Fibroblast of mammary gland (primary cell): Measurements from ENCODE around the gene SCN4B.

ENCODE experiments used
- DNase-seq: peaks from one replicate; pipeline ENCODE4 v3.0.0-alpha.2; 2010; ENCODE audit warnings: low read depth
- H3K4me3 ChIP-seq: 2 replicates; pipeline ENCODE4 v1.5.1; 2011; ENCODE audit warnings: low read depth, mild to moderate bottlenecking, low read length, moderate library complexity; ENCODE audit not compliant: control insufficient read depth
- TF ChIP-seq, protein P1 (sequence below): conservative IDR thresholded peaks from 2 replicates; pipeline ENCODE4 v1.5.1; 2011; ENCODE audit warnings: low read depth, low read length, inconsistent platforms; ENCODE audit not compliant: control insufficient read depth, insufficient read depth

The SCN4B gene

DNA sequence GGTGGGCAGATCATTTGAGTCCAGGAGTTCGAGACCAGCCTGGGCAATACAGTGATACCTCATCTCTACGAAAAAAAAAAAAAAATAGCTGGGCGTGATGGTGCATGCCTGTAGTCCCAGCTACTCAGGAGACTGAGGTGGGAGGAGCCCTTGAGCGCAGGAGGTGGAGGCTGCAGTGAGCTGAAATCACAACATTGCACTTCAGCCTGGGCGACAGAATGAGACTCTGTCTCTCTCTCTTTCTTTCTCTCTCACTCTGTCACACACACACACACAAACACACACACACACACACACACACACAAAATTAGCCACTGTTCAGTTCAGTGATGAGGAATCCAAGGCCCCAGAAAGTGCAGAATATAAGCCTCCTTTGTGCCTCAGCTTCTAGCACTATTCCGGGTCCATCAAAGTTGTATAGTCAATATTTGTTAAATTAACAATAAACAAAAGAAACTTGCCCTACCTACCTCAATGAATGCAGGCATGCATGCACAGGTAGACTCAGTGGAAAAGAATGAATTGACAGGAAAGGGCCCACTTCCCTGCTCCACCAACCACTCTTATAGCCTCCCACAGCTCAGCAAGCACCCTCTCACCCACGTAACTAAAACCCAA is 62.0 kb downstream of the SCN4B start:
- TF ChIP-seq, protein P1, sequence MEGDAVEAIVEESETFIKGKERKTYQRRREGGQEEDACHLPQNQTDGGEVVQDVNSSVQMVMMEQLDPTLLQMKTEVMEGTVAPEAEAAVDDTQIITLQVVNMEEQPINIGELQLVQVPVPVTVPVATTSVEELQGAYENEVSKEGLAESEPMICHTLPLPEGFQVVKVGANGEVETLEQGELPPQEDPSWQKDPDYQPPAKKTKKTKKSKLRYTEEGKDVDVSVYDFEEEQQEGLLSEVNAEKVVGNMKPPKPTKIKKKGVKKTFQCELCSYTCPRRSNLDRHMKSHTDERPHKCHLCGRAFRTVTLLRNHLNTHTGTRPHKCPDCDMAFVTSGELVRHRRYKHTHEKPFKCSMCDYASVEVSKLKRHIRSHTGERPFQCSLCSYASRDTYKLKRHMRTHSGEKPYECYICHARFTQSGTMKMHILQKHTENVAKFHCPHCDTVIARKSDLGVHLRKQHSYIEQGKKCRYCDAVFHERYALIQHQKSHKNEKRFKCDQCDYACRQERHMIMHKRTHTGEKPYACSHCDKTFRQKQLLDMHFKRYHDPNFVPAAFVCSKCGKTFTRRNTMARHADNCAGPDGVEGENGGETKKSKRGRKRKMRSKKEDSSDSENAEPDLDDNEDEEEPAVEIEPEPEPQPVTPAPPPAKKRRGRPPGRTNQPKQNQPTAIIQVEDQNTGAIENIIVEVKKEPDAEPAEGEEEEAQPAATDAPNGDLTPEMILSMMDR: no peak
- no peak overlapping the region for H3K4me3 ChIP-seq
- DNase-seq: no peak

DNA sequence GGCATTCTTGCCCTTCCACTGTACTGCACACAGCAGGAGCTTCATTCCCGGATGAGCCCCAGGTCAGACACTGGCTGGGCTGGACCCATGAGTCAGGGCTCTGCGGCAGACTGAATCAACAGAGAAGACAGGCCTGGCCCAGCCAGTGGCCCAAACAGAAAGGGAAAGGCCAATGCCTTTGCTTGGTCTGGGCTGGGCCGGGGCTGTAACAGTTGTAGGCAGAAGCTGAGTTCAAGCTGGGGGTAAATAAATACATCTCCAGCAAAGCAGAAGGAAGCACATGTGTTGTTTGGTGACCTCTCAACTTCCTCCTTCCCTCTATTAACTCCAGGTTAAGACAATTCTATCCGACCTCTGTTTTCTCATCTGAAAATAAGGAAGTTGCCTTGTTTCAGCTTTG is 64.1 kb downstream of the SCN4B start:
- H3K4me3 ChIP-seq: no peak overlapping the region
- TF ChIP-seq, protein P1: no peak
- DNase-seq: no peak

DNA sequence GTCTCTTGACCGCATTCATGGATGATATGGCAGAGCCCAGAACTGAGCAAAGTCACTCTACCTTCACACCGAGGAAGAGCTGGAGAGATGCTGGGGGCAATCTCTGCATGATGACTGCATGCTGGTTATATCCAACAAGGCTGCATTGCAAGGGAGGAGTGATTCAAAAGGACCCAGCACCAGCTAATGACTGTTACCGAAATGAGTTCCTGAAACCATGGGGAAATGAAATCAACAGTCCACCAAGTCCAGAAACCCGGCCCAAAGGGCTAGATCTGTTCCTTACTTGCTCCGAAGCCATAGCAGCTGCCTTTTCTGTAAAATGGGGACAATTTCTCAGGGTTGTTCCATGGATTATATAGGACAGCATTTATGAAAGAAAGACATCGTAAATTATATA is 64.7 kb downstream of the SCN4B start:
- TF ChIP-seq, protein P1: no peak
- DNase-seq: no peak
- no peak overlapping the region for H3K4me3 ChIP-seq

DNA sequence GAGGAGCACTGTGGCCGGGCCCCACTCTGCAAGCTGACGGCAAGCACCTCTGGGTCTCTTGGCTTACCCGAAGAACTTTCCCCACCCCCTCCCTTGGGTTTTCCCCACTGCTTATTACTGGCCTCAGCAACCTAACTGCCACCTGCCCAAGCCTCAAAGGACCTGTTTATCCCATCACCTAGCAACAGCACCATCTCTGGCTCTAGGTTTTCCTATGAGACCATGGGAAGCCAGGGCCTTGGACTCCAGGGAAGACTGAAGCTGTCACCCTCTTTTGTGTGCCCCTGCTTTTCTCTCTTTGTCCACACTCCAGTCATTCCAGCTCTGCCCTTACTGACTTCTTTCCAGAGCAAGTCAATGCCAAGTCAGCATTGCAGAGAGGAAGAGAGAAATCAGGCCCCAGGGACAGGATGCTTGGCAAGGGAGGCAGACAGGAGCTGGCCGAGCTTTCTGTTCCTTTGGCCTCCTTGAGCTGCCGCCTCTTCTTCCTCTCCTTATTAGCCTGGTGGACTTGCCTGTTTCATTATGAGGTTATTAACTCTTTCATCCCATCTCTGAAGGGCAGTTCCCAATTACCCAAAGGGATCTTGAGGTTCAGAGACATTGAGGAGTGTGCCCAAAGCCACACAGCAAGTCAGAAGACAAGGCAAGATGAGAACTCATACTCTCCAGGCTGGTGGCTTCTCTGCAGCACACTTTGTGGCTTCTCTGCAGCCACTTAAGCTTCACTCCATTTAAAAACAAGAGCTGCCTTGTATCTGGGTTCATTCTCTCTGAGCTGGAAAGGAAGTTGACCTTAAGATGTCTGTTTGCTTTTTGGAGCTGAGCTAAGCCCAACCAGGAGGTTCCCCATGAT is 65.5 kb downstream of the SCN4B start, which contains the start of gene SMIM35:
Gene SMIM35, minus strand, starts transcription at position 51 of the 856 bp plus-strand sequence. CDS start 206 bp downstream, outside the sequence.
- DNase-seq: no peak
- TF ChIP-seq, protein P1: no peak
- H3K4me3 ChIP-seq: no peak within 1 kb of the TSS

DNA sequence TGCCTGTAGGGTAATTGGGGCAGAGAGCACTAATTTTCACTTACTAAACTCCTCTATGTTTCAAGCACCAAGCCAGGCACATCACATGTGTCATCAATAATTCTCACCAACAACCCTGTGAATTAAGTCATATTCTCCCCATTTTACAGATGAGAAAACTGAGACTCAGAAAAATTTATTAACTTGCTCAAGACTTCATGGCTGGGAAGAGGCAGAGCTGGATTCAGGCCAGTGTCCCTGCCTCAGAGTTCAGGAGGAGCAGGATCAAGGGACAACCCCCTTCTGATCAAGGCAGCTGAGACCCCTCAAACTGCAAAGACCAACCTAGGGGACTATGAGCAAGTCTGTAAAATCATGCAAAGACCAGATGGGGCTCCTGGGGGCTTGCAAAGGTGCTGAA is 68.0 kb downstream of the SCN4B start:
- TF ChIP-seq, protein P1: no peak
- no peak for DNase-seq
- no peak overlapping the region for H3K4me3 ChIP-seq

DNA sequence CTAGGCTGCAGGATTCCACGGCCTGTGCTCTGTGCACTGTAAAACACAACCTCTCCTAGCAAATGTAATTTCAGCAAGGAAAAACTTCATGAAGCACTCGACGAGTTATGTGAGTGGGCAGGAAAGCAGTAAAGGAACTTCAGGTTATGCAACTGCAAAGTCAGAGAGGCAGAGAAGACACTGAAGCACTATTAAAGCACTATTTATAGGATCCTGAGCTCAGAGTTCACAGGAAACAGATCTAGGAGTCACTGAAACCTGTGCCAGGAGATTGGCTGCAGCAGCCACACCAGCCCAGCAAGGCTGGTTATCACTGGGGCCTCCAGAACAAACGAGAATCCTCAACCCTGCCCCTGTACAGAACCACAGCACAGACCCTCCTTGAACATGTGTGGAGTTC is 68.4 kb downstream of the SCN4B start:
- no peak overlapping the region for H3K4me3 ChIP-seq
- peak; percentile 10 for DNase-seq
- TF ChIP-seq, protein P1: no peak
